Prostate gland (tissue), 2 donors: Measurements from ENCODE around the gene LIPC. TPM values are rescaled to one million over a fixed set of nuclear protein-coding genes. Genes with fewer than 3 reads are reported as not detected.

Source experiments
- DNase-seq: peaks from one replicate; pipeline ENCODE4 v3.0.0-alpha.2; 2019; ENCODE audit warnings: low spot score
- H3K27ac ChIP-seq, 2 donors: fragments of 200-600 bp; sonication (generic); 2 replicates each; pipeline ENCODE4 v1.5.1; 2017 to 2019
- H3K27me3 ChIP-seq: fragments of 200-600 bp; sonication (generic); replicated peaks from 2 replicates; pipeline ENCODE4 v1.5.1; 2019; ENCODE audit not compliant: insufficient read depth
- H3K36me3 ChIP-seq, 2 donors: fragments of 200-600 bp; sonication (generic); 1 replicate in 1 of 2; 2 replicates in 1 of 2; pipeline versions ENCODE4 v1.5.1 to v1.8.1; 2017 to 2019
- H3K4me1 ChIP-seq: fragments of 200-600 bp; sonication (generic); replicated peaks from 2 replicates; pipeline ENCODE4 v1.5.1; 2019
- H3K4me3 ChIP-seq, 2 donors: fragments of 200-600 bp; sonication (generic); 2 replicates each; pipeline ENCODE4 v1.5.1; 2017 to 2019
- H3K9me3 ChIP-seq: fragments of 200-600 bp; sonication (generic); 2 replicates; pipeline ENCODE4 v1.5.1; 2017
- POLR2A ChIP-seq: fragments of 450-650 bp; IDR thresholded peaks from one replicate; pipeline ENCODE4 v1.6.1; 2016; ENCODE audit warnings: antibody characterized with exemption, mild to moderate bottlenecking
- POLR2AphosphoS5 ChIP-seq: sonication (generic); formaldehyde crosslinking; IDR thresholded peaks from one replicate; pipeline ENCODE4 v1.6.1; 2017; ENCODE audit warnings: antibody characterized with exemption
- WGBS: methylation state at CpG from one replicate; pipeline ENCODE4 v1.1.5; 2018; 5-methylcytosine and 5-hydroxymethylcytosine counted together
- intact Hi-C: fragments of 100-400 bp; cut with DNase I; formaldehyde crosslinking; loops from one replicate; pipeline ENCODE4 v1.14.2; 2022
- total RNA-seq, 2 donors: library from RNA; depleted of rRNA; stranded (reverse); fragments of >200 nt; gene quantifications; one replicate each; pipeline ENCODE4 v1.1.0, GENCODE V29; 2016
- TF ChIP-seq, protein P1 (sequence below), 4 experiments: fragments of 200-600 bp in 2 of 4; fragments of 450-650 bp in 2 of 4; sonication (generic) in 2 of 4; IDR thresholded peaks; 1 replicate in 3 of 4; 2 replicates in 1 of 4; pipeline ENCODE4 v1.5.1; 2016 to 2019; ENCODE audit warnings: antibody characterized with exemption in 4 of 4, mild to moderate bottlenecking in 2 of 4, moderate library complexity in 2 of 4

The LIPC gene
- total RNA-seq, 2 donors from 2014 or later: 0.14 TPM; not detected in 1

DNA sequence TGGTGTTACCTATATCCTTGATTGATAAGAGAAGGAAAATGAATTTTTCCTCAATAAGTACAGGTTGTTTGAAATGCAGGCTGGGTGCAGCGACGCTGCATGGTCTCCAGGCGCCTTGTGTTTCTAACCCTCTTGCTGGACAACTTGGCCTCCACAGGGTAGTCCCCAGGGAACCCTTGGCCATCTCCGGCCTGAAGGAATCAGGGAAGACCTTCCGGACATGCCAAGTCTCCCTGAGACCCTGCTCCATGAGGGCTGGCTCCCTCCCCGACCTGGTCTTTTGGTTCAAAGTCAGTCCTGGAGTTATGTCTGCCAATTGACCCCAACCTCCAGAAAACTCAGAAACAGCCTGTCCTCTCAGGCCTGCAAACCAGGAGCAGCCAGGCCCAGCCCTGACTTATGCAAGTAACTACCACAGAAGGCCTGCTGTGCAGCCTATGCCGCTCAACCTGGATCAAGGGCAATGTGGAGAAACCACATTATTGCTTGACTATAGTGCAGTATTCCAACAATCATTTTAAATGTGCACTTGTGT, 98.3 kb downstream of the LIPC start:
- H3K4me3 ChIP-seq: no peak overlapping the region
- WGBS: 82% methylated on average over 7 of the region's 7 CpGs
- no peaks in the 10 kb centered on the region for H3K27me3 ChIP-seq
- H3K36me3 ChIP-seq: no peaks in the 10 kb centered on the region
- no peak for DNase-seq
- H3K9me3 ChIP-seq: no peaks in the 10 kb centered on the region
- H3K4me1 ChIP-seq: no peaks in the 10 kb centered on the region
- TF ChIP-seq, protein P1, sequence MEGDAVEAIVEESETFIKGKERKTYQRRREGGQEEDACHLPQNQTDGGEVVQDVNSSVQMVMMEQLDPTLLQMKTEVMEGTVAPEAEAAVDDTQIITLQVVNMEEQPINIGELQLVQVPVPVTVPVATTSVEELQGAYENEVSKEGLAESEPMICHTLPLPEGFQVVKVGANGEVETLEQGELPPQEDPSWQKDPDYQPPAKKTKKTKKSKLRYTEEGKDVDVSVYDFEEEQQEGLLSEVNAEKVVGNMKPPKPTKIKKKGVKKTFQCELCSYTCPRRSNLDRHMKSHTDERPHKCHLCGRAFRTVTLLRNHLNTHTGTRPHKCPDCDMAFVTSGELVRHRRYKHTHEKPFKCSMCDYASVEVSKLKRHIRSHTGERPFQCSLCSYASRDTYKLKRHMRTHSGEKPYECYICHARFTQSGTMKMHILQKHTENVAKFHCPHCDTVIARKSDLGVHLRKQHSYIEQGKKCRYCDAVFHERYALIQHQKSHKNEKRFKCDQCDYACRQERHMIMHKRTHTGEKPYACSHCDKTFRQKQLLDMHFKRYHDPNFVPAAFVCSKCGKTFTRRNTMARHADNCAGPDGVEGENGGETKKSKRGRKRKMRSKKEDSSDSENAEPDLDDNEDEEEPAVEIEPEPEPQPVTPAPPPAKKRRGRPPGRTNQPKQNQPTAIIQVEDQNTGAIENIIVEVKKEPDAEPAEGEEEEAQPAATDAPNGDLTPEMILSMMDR (IDR thresholded peaks at IDR 0.05): no peak
- intact Hi-C loops: no loop called here
- H3K27ac ChIP-seq: no peak overlapping the region

DNA sequence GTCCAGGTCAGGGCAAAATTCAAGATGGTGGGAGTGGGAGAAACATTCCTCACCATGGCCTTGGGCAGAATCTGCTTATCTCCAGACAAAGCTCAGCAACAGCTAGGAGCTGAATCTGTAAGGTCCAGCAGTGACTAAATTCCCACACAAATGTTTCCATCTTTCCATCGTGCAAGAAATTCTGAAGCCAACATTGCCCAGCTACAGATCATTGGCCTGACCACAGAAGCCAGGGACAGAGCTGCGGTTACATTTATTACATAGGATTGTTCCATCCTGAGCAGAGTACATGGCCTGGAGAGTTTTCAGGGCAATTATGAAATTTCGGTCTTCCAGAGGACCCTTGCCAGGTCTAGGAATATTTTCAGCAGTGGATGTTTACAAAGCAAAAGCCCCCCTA, 100.3 kb downstream of the LIPC start:
- 96% methylated on average over 3 of the region's 3 CpGs for WGBS
- H3K36me3 ChIP-seq: no peaks in the 10 kb centered on the region
- no peak overlapping the region for H3K4me3 ChIP-seq
- no peaks in the 10 kb centered on the region for H3K9me3 ChIP-seq
- no peak for DNase-seq
- intact Hi-C loops: no loop called here
- H3K4me1 ChIP-seq: no peaks in the 10 kb centered on the region
- H3K27ac ChIP-seq: no peak overlapping the region
- no peak for TF ChIP-seq POLR2AphosphoS5
- TF ChIP-seq, protein P1 (IDR thresholded peaks at IDR 0.05): no peak
- no peak for TF ChIP-seq POLR2A
- H3K27me3 ChIP-seq: no peaks in the 10 kb centered on the region

DNA sequence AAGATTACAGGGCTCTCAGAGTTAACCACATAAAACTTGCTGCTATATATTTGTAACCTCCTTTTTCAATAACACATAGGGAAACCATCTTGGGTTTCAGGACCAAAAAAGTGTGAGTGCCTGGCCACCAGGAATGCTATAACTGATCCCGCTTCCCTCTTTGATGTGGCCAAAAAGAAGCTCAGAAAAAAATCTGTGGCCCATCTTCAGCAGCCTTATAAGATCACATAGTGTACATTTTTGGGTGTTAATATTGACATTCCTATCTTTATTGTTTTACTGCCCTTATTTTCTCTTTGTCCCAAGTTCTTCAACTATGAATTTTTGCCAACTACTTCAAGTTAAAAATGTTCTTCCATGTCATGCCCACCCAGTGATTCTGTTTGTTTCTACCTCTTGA, 102.8 kb downstream of the LIPC start:
- Histone ChIP-seq H3K9me3 (no peaks in the 10 kb centered on the region), H3K4me3 (no peak overlapping the region), H3K36me3 (no peaks in the 10 kb centered on the region), H3K4me1 (no peaks in the 10 kb centered on the region), H3K27ac (no peak overlapping the region), H3K27me3 (no peaks in the 10 kb centered on the region)
- no peak for DNase-seq
- intact Hi-C loops: no loop called here
- 72% methylated on average over 1 of the region's 1 CpG for WGBS
- no peak for TF ChIP-seq POLR2AphosphoS5
- TF ChIP-seq, protein P1 (IDR thresholded peaks at IDR 0.05): no peak
- TF ChIP-seq POLR2A: no peak

DNA sequence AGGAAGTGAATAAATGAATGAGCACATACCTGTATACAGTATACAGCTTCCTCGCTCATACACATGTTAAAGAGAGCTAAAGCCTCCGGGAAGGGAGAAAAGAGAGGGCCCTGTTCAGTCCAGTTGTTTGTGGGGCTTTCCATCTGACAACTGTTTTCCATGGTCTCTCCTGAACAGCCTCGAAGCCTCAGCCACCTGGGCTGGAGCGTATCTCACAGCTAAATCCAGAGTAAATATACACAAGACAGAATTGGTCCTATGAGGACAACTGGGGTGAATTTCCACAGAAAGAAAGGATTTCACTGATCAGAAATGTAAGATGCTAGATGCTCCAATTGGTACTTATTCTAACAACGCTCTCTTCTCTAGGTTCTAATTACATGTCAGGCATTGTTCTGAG, 103.5 kb downstream of the LIPC start:
- H3K27ac ChIP-seq: no peak overlapping the region
- 58% methylated on average over 5 of the region's 5 CpGs for WGBS
- no peaks in the 10 kb centered on the region for H3K36me3 ChIP-seq
- TF ChIP-seq, protein P1 (IDR thresholded peaks at IDR 0.05): no peak
- TF ChIP-seq POLR2AphosphoS5 (no peak), POLR2A (no peak)
- no peaks in the 10 kb centered on the region for H3K27me3 ChIP-seq
- no peaks in the 10 kb centered on the region for H3K4me1 ChIP-seq
- intact Hi-C loops: no loop called here
- no peak for DNase-seq
- no peaks in the 10 kb centered on the region for H3K9me3 ChIP-seq
- H3K4me3 ChIP-seq: no peak overlapping the region

DNA sequence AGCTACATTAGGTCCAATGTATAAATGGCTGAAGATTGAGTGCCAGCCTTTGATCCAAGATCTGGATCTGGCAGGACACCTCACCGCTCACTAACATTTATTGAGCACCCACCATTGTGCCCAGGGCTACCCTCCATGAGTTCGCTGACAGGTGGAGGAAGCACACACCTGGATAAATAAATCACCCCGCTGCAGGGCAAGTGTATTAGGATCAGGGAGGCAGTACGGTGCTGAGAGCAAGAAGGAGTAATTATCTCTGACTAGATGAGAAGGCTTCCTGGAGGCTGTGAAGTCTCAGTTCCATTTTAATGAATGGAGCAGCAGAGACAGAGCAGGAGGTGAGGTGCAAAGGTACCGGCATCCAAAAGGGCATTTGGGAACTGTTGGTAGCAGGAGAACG, 104.1 kb downstream of the LIPC start:
- no peaks in the 10 kb centered on the region for H3K4me1 ChIP-seq
- 58% methylated on average over 6 of the region's 6 CpGs for WGBS
- H3K4me3 ChIP-seq: no peak overlapping the region
- TF ChIP-seq, protein P1 (IDR thresholded peaks at IDR 0.05): no peak
- no peak for TF ChIP-seq POLR2AphosphoS5
- TF ChIP-seq POLR2A: no peak
- intact Hi-C loops: no loop called here
- DNase-seq: no peak
- H3K9me3 ChIP-seq: no peaks in the 10 kb centered on the region
- H3K27me3 ChIP-seq: no peaks in the 10 kb centered on the region
- no peak overlapping the region for H3K27ac ChIP-seq
- H3K36me3 ChIP-seq: no peaks in the 10 kb centered on the region
